ENCODE measurements around the gene CCDC112. TPM values are rescaled to one million over a fixed set of nuclear protein-coding genes. Genes with fewer than 3 reads are reported as not detected.

Gene CCDC112
- total and polyA plus RNA-seq, 10 donors, result 3.4 to 12.7 (median 4.3) TPM

- TF ChIP-seq POLR2A (IDR thresholded peaks at IDR 0.05), result no peak
- no peak for TF ChIP-seq POLR2AphosphoS5 (IDR thresholded peaks at IDR 0.05)
- no peak for TF ChIP-seq CTCF (IDR thresholded peaks at IDR 0.05 in 8 of 11, conservative IDR thresholded peaks at IDR 0.05 in 3 of 11)
- no peak overlapping the region for H3K27ac ChIP-seq
- no peak for DNase-seq
- no peaks in the 10 kb centered on the region for H3K4me1 ChIP-seq
- 36 to 96% (median 88%) methylated on average over 1 of the region's 1 CpG for WGBS, 5 donors
- intact Hi-C loops (cut with DNase I; ENCODE audit: low total_unique reads), result no loop called here
- no peaks in the 10 kb centered on the region for H3K9me3 ChIP-seq
- no peaks in the 10 kb centered on the region for H3K27me3 ChIP-seq (replicated peaks in 1 of 7)
- H3K36me3 ChIP-seq, result no peaks in the 10 kb centered on the region
- no peak overlapping the region for H3K4me3 ChIP-seq
Measured at GRCh38 chr5:115282131-115282530, 14.3 kb downstream of the CCDC112 start.

- H3K4me3 ChIP-seq, result no peak overlapping the region
- 47 to 62% (median 52%) methylated on average over 3 of the region's 3 CpGs for WGBS, 5 donors
- intact Hi-C loops (cut with DNase I; ENCODE audit: low total_unique reads), result no loop called here
Measured at GRCh38 chr5:115274584-115274983, 21.9 kb downstream of the CCDC112 start.

GRCh38 chr5:115272297-115272958 is 24.0 kb downstream of the CCDC112 start:
- WGBS, 5 donors, result 66 to 96% (median 90%) methylated on average over 3 of the region's 3 CpGs
- no peak for TF ChIP-seq POLR2A (IDR thresholded peaks at IDR 0.05)
- TF ChIP-seq POLR2AphosphoS5 (IDR thresholded peaks at IDR 0.05), result no peak
- TF ChIP-seq CTCF (IDR thresholded peaks at IDR 0.05 in 8 of 11, conservative IDR thresholded peaks at IDR 0.05 in 3 of 11), result no peak
- Histone ChIP-seq H3K27ac (peak overlapping the region in 4 of 8 donors; percentile 26 to 60 (median 56)), H3K4me1 (peaks cover 0 to 34% (median 18%) of the 10 kb centered on the region in 6 donors), H3K36me3 (peaks cover 0 to 20% (median under 1%) of the 10 kb centered on the region in 6 donors), H3K4me3 (no peak overlapping the region), H3K27me3 (replicated peaks in 1 of 7) (no peaks in the 10 kb centered on the region), H3K9me3 (no peaks in the 10 kb centered on the region)
- DNase-seq, result no peak
- intact Hi-C loops (cut with DNase I; ENCODE audit: low total_unique reads), result no loop called here

More at GRCh38 chr5:115274584-115274983, 21.9 kb downstream of the CCDC112 start:
- H3K27me3 ChIP-seq (replicated peaks in 1 of 7), result no peaks in the 10 kb centered on the region
- TF ChIP-seq CTCF (IDR thresholded peaks at IDR 0.05 in 8 of 11, conservative IDR thresholded peaks at IDR 0.05 in 3 of 11) (no peak), POLR2AphosphoS5 (IDR thresholded peaks at IDR 0.05) (no peak)
- H3K4me1 ChIP-seq, result peaks cover 0 to 34% (median 18%) of the 10 kb centered on the region in 6 donors
- peaks cover 0 to 11% (median 0%) of the 10 kb centered on the region in 6 donors for H3K36me3 ChIP-seq
- H3K9me3 ChIP-seq, result no peaks in the 10 kb centered on the region
- DNase-seq, result peak; percentile 49
- peak overlapping the region in 4 of 8 donors; percentile 37 to 54 (median 44) for H3K27ac ChIP-seq

GRCh38 chr5:115271295-115272050 is 25.0 kb downstream of the CCDC112 start:
- peaks cover 0 to 34% (median 18%) of the 10 kb centered on the region in 6 donors for H3K4me1 ChIP-seq
- 66 to 76% (median 71%) methylated on average over 6 of the region's 6 CpGs for WGBS, 5 donors
- no peak for DNase-seq
- H3K4me3 ChIP-seq, result no peak overlapping the region
- peaks cover 0 to 22% (median 2%) of the 10 kb centered on the region in 6 donors for H3K36me3 ChIP-seq
- peak overlapping the region in 6 of 8 donors; percentile 22 to 60 (median 49) for H3K27ac ChIP-seq
- TF ChIP-seq POLR2A (IDR thresholded peaks at IDR 0.05), result no peak
- no peak for TF ChIP-seq POLR2AphosphoS5 (IDR thresholded peaks at IDR 0.05)
- no peak for TF ChIP-seq CTCF (IDR thresholded peaks at IDR 0.05 in 8 of 11, conservative IDR thresholded peaks at IDR 0.05 in 3 of 11)
- no peaks in the 10 kb centered on the region for H3K9me3 ChIP-seq
- intact Hi-C loops (cut with DNase I; ENCODE audit: low total_unique reads), result no loop called here
- no peaks in the 10 kb centered on the region for H3K27me3 ChIP-seq (replicated peaks in 1 of 7)
